Transverse colon (tissue), 4 donors: ENCODE measurements around the gene XIST.

ENCODE experiments used
- CTCF ChIP-seq, 5 experiments: fragments of 200-600 bp in 3 of 5; fragments of 450-650 bp in 2 of 5; sonication (generic) in 3 of 5; IDR thresholded peaks; 1 replicate in 2 of 5; 2 replicates in 3 of 5; pipeline ENCODE4 v1.5.1; 2016 to 2017; ENCODE audit warnings: antibody characterized with exemption in 5 of 5, inconsistent platforms in 3 of 5, mild to moderate bottlenecking in 2 of 5, moderate library complexity in 1 of 5
- EP300 ChIP-seq: sonication (generic); formaldehyde crosslinking; IDR thresholded peaks from one replicate; pipeline ENCODE4 v1.6.1; 2017; ENCODE audit warnings: antibody characterized with exemption, low read depth
- POLR2AphosphoS5 ChIP-seq, 3 donors: sonication (generic); formaldehyde crosslinking; IDR thresholded peaks; one replicate each; pipeline ENCODE4 v1.6.1; 2016; ENCODE audit warnings: antibody characterized with exemption in 3 of 3

- TF ChIP-seq CTCF (IDR thresholded peaks at IDR 0.05): no peak
- no peak for TF ChIP-seq EP300
- TF ChIP-seq POLR2AphosphoS5 (IDR thresholded peaks at IDR 0.05): no peak
Observed at GRCh38 chrX:73867144-73867543, 14.6 kb upstream of the XIST start.
